K562 (cell line): ENCODE measurements around the gene PRLHR. TPM values are rescaled to one million over a fixed set of nuclear protein-coding genes. Genes with fewer than 3 reads are reported as not detected.

Experiments used
- ATAC-seq: fragments of 200-7000 bp; cut with Tn5 transposase; 3 replicates; pipeline ENCODE4 v1.9.1; 2020; ENCODE audit warnings: moderate library complexity
- BruUV-seq: library from RNA; stranded (reverse); fragments of 400-500 nt; replicated peaks from 2 replicates; lab custom pipeline; 2021; lab: Mats Ljungman, UMichigan
- CTCF ChIA-PET: fragments of 300-600 bp; formaldehyde crosslinking; extraction: SDS; loops from one replicate; lab custom pipeline; 2021; ENCODE audit warnings: low intra/inter-chr PET ratio; lab: Yijun Ruan, JAX
- POLR2A ChIA-PET: fragments of 300-600, 350-650 bp; sonication (Branson Sonifier 250); formaldehyde crosslinking; extraction: SDS; loops from one replicate; lab custom pipeline; 2021; ENCODE audit warnings: antibody characterized with exemption, inconsistent platforms; lab: Yijun Ruan, JAX
- DNase-seq, 4 experiments: peaks; one replicate each; pipeline versions ENCODE4 v3.0.0 to v3.0.0-alpha.2; 2011 to 2018; ENCODE audit warnings: low spot score in 3 of 4, mixed read lengths in 3 of 4; ENCODE audit errors: extremely low read depth in 1 of 4
- FAIRE-seq: peaks from 2 replicates; lab custom pipeline; 2011; peaks lifted over from hg19 to GRCh38; lab: Jason Lieb, UNC
- H2AFZ ChIP-seq: 2 replicates; pipeline ENCODE4 v1.6.0; 2011; ENCODE audit warnings: low read depth, low read length, control low read depth, inconsistent platforms
- H3K27ac ChIP-seq: fragments of 200-600 bp; 3 replicates; pipeline ENCODE4 v1.8.0; 2011; ENCODE audit warnings: low read depth, mild to moderate bottlenecking, control low read depth, inconsistent platforms, low read length, moderate library complexity, mixed read lengths; ENCODE audit errors: extremely low read depth
- H3K27me3 ChIP-seq, 2 experiments: fragments of 300-600 bp in 1 of 2; 2 replicates in 1 of 2; 3 replicates in 1 of 2; pipeline versions ENCODE4 v1.6.0 to v1.8.0; 2011; ENCODE audit warnings: inconsistent platforms in 2 of 2, low read length in 2 of 2, mild to moderate bottlenecking in 1 of 2, mixed read lengths in 1 of 2, moderate library complexity in 1 of 2; ENCODE audit not compliant: control insufficient read depth in 2 of 2, insufficient read depth in 2 of 2
- H3K36me3 ChIP-seq: fragments of 300-600 bp; 3 replicates; pipeline ENCODE4 v1.8.0; 2011; ENCODE audit warnings: mild to moderate bottlenecking, low read length, inconsistent platforms; ENCODE audit not compliant: control insufficient read depth, insufficient read depth
- H3K4me1 ChIP-seq, 2 experiments: fragments of 200-600 bp in 1 of 2; replicated peaks in 1 of 2; 2 replicates in 1 of 2; 3 replicates in 1 of 2; pipeline versions ENCODE4 v1.5.1 to v1.8.0; 2011; ENCODE audit warnings: inconsistent platforms in 2 of 2, low read length in 2 of 2, mild to moderate bottlenecking in 1 of 2, mixed read lengths in 1 of 2, moderate library complexity in 1 of 2; ENCODE audit not compliant: control insufficient read depth in 2 of 2, insufficient read depth in 2 of 2
- H3K4me2 ChIP-seq: 2 replicates; pipeline ENCODE4 v1.6.1; 2011; ENCODE audit warnings: low read length, control low read depth, inconsistent platforms, mixed read lengths; ENCODE audit not compliant: insufficient read depth
- H3K4me3 ChIP-seq: fragments of 200-600 bp; sonication (generic), shearing (Covaris generic); 2 replicates; pipeline ENCODE4 v1.5.1; 2016; ENCODE audit warnings: control low read depth, inconsistent platforms
- H3K79me2 ChIP-seq: fragments of 200-600 bp; 3 replicates; pipeline ENCODE4 v1.8.0; 2011; ENCODE audit warnings: low read length, inconsistent platforms; ENCODE audit not compliant: control insufficient read depth, insufficient read depth
- H3K9ac ChIP-seq, 2 experiments: 2 replicates each; pipeline versions ENCODE4 v1.6.0 to v1.6.1; 2011; ENCODE audit warnings: low read depth in 2 of 2, low read length in 2 of 2, control low read depth in 1 of 2, inconsistent platforms in 1 of 2, mild to moderate bottlenecking in 1 of 2, mixed read lengths in 1 of 2; ENCODE audit not compliant: insufficient read depth in 1 of 2
- H3K9me1 ChIP-seq: one replicate; pipeline ENCODE4 v1.6.0; 2011; ENCODE audit warnings: inconsistent platforms, mild to moderate bottlenecking, low read length, moderate library complexity; ENCODE audit not compliant: control insufficient read depth, insufficient read depth
- H3K9me3 ChIP-seq: replicated peaks from 2 replicates; pipeline ENCODE4 v1.5.1; 2011; ENCODE audit warnings: low read depth, low read length, inconsistent platforms; ENCODE audit not compliant: control insufficient read depth, insufficient read depth
- H4K20me1 ChIP-seq: replicated peaks from 2 replicates; pipeline ENCODE4 v1.6.1; 2011; ENCODE audit warnings: low read length, inconsistent platforms, mixed read lengths; ENCODE audit not compliant: control insufficient read depth, insufficient read depth
- FOSL1 ChIP-seq: fragments of 200-800 bp; sonication (Bioruptor generic); conservative IDR thresholded peaks from 2 replicates; pipeline ENCODE4 v1.6.1; 2016; ENCODE audit warnings: missing genetic modification characterization, missing compliant biosample characterization
- JUND ChIP-seq, 2 experiments: IDR thresholded peaks; 2 replicates in 1 of 2; 3 replicates in 1 of 2; pipeline ENCODE4 v1.6.1; 2011; ENCODE audit warnings: borderline replicate concordance in 2 of 2, low read depth in 2 of 2, low read length in 2 of 2, improper control_type of control experiment in 1 of 2, missing biosample characterization in 1 of 2, missing genetic modification characterization in 1 of 2, missing genetic modification reagents in 1 of 2
- NFYB ChIP-seq: IDR thresholded peaks from 2 replicates; pipeline ENCODE4 v1.6.1; 2011; ENCODE audit warnings: mild to moderate bottlenecking, moderate library complexity; ENCODE audit not compliant: insufficient read length; ENCODE audit errors: extremely low read depth
- WGBS: fragments of 100-300 bp; shearing (Covaris generic); methylation state at CpG from one replicate; pipeline ENCODE4 v1.1.6; 2016; ENCODE audit warnings: low coverage, mixed read lengths; ENCODE audit not compliant: insufficient coverage; ENCODE audit errors: missing lambda C conversion rate; 5-methylcytosine and 5-hydroxymethylcytosine counted together
- in situ Hi-C: fragments of 300-500 bp; cut with MboI; formaldehyde crosslinking; loops from 4 replicates; pipeline ENCODE4 v1.15.0; 2018; ENCODE audit warnings: inconsistent platforms, mixed read lengths
- intact Hi-C: fragments of 100-400 bp; cut with micrococcal nuclease; formaldehyde crosslinking; loops from 2 replicates; pipeline ENCODE4 v1.14.2; 2022
- polyA plus RNA-seq, 8 experiments: library from polyadenylated mRNA; depleted of rRNA in 4 of 8; stranded (reverse) in 5 of 8; unstranded in 3 of 8; fragments of >200 nt; fragmentation: Nextera tagmentation in 2 of 8; fragmentation: Illumina TruSeq in 1 of 8; extraction: Ambion mirVana in 2 of 8; extraction: Trizol in 1 of 8; gene quantifications; 2 replicates each; pipeline versions ENCODE4 v1.2.1 to v1.2.3, GENCODE V29; 2011 to 2014; ENCODE audit warnings: inconsistent platforms in 1 of 8, missing spikeins in 1 of 8
- total RNA-seq, 7 experiments: library from RNA; depleted of rRNA in 6 of 7; stranded (reverse); fragments of >200 nt in 6 of 7; fragmentation: Illumina TruSeq in 2 of 7; extraction: Trizol in 2 of 7; gene quantifications; 2 replicates each; pipeline versions ENCODE4 v1.2.1 to v1.2.3, GENCODE V29; 2011 to 2021; ENCODE audit warnings: low replicate concordance in 1 of 7
- TF ChIP-seq, protein P1 (sequence below), 2 experiments: fragments of 450-650 bp in 1 of 2; sonication (generic) in 1 of 2; formaldehyde crosslinking in 1 of 2; IDR thresholded peaks in 1 of 2; conservative IDR thresholded peaks in 1 of 2; 2 replicates each; pipeline versions ENCODE4 v1.6.1 to v1.8.1; 2016 to 2023; ENCODE audit warnings: mild to moderate bottlenecking in 2 of 2, moderate library complexity in 2 of 2, inconsistent platforms in 1 of 2, missing genetic modification reagents in 1 of 2

Gene PRLHR
- total and polyA plus RNA-seq, 9 of the 15 experiments (the other 6 are each of a cell fraction or from before 2014, with no cell fraction given) = not detected

DNA sequence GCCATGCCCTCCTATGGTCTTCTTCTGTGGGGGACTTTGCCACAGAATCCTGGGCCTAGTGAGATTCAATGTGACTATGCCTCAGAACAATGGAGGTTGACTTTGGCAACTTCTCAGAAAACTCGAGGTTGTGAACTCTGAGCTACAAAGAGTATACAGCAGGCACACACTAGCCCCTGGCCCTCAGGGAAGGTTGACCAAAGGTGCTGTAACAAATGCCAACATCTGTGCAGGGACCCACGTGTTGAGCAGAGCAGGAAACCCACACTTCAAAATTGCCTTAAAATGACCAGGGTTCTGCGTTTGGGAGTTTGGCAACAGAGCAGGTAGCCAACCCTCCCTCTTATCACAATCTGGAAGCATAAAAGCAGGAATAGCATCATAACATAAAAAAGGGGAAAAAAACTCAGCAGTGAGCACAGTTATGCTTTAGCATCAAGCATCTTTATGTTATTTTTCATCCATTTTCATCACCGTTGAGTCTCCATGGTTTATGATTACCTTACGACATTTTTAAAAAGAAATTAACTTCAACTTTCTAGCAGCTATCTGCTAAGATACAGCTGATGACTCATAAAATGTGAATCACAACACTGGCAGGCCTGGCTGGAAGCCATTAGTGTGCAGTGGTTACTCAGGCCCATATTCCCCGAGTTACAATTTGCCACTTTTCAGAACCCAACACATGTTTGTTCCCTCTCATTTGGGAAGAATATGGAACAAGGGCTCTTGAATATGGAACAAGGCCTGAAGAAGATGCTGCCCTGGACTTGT is 11.1 kb downstream of the PRLHR start:
- Histone ChIP-seq H3K9me3 (no peaks in the 10 kb centered on the region), H3K36me3 (no peaks in the 10 kb centered on the region), H4K20me1 (no peaks in the 10 kb centered on the region), H3K4me3 (no peak overlapping the region), H3K79me2 (no peaks in the 10 kb centered on the region), H3K4me1 (no peaks in the 10 kb centered on the region), H3K27me3 (peaks cover 0 to 11% of the 10 kb centered on the region in 2 experiments; a peak in 2 of 5 replicates), H3K4me2 (no peak overlapping the region), H3K27ac (no peak overlapping the region), H2AFZ (no peak overlapping the region), H3K9me1 (no peaks in the 10 kb centered on the region), H3K9ac (no peak overlapping the region)
- ATAC-seq (no peak), DNase-seq (no peak), FAIRE-seq (no peak)
- ChIA-PET POLR2A (no interaction called here), CTCF (no interaction called here)
- 1% methylated on average over 5 of the region's 6 CpGs for WGBS
- in situ Hi-C loops = no loop called here
- intact Hi-C loops = no loop called here
- BruUV-seq = no TSS peak
- no peak for TF ChIP-seq NFYB
- TF ChIP-seq, protein P1, sequence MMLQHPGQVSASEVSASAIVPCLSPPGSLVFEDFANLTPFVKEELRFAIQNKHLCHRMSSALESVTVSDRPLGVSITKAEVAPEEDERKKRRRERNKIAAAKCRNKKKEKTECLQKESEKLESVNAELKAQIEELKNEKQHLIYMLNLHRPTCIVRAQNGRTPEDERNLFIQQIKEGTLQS (IDR thresholded peaks at IDR 0.05) = peak; percentile 48
- TF ChIP-seq, protein P1 (CRISPR knock-in tag; conservative IDR thresholded peaks at IDR 0.05) = no peak
- peak; percentile 78 for TF ChIP-seq FOSL1 (tag)
- TF ChIP-seq JUND (IDR thresholded peaks at IDR 0.05; ENCODE audit: borderline replicate concordance, low read depth, low read length) = peak; percentile 43; the same call in 1 of the 2 replicates
- no peak for TF ChIP-seq JUND (tag; IDR thresholded peaks at IDR 0.05; ENCODE audit: borderline replicate concordance, low read depth, low read length)
